Activated CD4-positive, alpha-beta memory T cell treated with anti-CD3 and anti-CD28 coated beads for 36 hours (primary cell): Measurements from ENCODE around the gene THUMPD2. TPM values are rescaled to one million over a fixed set of nuclear protein-coding genes. Genes with fewer than 3 reads are reported as not detected.
"Not testable (repeated sequence)": the region's sequence is repeated elsewhere in the genome, so short reads cannot be mapped to it uniquely, and the experiment has no call there.

Experiments used
- CTCF ChIA-PET: fragments of 350-600 bp; sonication (Branson Sonifier 250); formaldehyde crosslinking; loops from one replicate; lab custom pipeline; 2021; ENCODE audit warnings: antibody characterized with exemption, inconsistent platforms; lab: Charles Lee
- POLR2A ChIA-PET: fragments of 350-600 bp; sonication (Branson Sonifier 250); formaldehyde crosslinking; loops from one replicate; lab custom pipeline; 2021; ENCODE audit warnings: antibody characterized with exemption; lab: Charles Lee
- DNase-seq: peaks from one replicate; pipeline ENCODE4 v3.0.0-alpha.2; 2020
- H3K27ac Mint-ChIP-seq: one replicate; pipeline ENCODE4 v1.8.0; 2021; ENCODE audit warnings: mixed read lengths
- H3K27me3 Mint-ChIP-seq: one replicate; pipeline ENCODE4 v1.8.0; 2021; ENCODE audit warnings: mixed read lengths
- H3K36me3 Mint-ChIP-seq: one replicate; pipeline ENCODE4 v1.8.0; 2021; ENCODE audit warnings: mixed read lengths
- H3K4me1 Mint-ChIP-seq: one replicate; pipeline ENCODE4 v1.8.0; 2021; ENCODE audit warnings: low read depth, mixed read lengths
- H3K4me3 Mint-ChIP-seq: one replicate; pipeline ENCODE4 v1.8.0; 2021; ENCODE audit warnings: mild to moderate bottlenecking, mixed read lengths
- H3K9me3 Mint-ChIP-seq: one replicate; pipeline ENCODE4 v1.8.0; 2021; ENCODE audit warnings: mixed read lengths
- intact Hi-C: fragments of 100-400 bp; cut with micrococcal nuclease; formaldehyde crosslinking; loops from one replicate; pipeline ENCODE4 v1.15.1; 2023
- total RNA-seq, 2 experiments: library from RNA; stranded (reverse); gene quantifications; one replicate each; pipeline ENCODE4 v1.2.3, GENCODE V29; 2021

The THUMPD2 gene
- total RNA-seq, 2 experiments from 2014 or later, result 10.6 to 11.5 TPM

DNA sequence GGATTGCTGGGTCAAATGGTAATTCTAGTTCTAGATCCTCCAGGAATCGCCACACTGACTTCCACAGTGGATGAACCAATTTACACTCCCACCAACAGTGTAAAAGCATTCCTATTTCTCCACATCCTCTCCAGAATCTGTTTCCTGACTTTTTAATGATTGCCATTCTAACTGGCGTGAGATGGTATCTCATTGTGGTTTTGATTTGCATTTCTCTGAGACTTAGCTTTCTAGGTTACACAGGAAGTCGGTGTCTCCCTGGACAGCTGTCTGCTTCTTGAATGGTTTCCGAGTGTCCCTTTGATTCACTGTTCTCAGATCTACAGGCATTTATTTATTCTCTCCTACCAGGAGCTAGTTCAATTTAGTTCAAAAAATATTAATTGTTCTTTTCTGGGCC is 51.0 kb downstream of the THUMPD2 start:
- H3K4me3 Mint-ChIP-seq, H3K4me1 Mint-ChIP-seq, DNase-seq, H3K9me3 Mint-ChIP-seq, POLR2A ChIA-PET, H3K36me3 Mint-ChIP-seq, H3K27ac Mint-ChIP-seq, H3K27me3 Mint-ChIP-seq: not testable (repeated sequence)
- intact Hi-C loops, result loop anchor here (2.0 to 10.0 kb wide), 3 partner anchors 216 to 483 kb away; partner anchors contain the start of gene CDKL4
- CTCF ChIA-PET, result interaction anchor here (0.5 to 4.1 kb wide), 3 partner anchors 141 to 350 kb away, joined by 3 to 39 read pairs (median 3); no protein-coding TSS in a partner anchor

DNA sequence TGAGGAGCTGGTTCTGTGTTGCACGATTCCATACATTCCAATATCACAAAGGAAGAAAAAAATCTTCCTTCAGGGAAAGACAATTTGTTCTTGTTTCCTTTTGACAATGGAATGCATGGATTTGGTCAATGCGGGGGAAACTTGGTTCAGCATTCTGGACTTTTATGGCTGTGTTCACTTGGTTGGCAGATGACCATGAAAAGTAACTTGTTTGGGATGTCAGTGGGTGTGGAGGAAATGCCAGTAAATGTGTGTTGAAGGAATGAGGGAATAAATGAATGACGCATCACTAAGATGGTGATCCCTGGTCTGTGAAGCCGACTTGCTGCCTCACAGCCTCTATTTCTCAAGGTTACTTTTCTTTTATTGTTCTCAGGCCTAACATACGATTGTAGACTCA is 53.7 kb downstream of the THUMPD2 start:
- H3K27ac Mint-ChIP-seq, result no peak overlapping the region
- peaks cover 9% of the 10 kb centered on the region for H3K4me1 Mint-ChIP-seq
- H3K27me3 Mint-ChIP-seq, result peaks cover 8% of the 10 kb centered on the region
- H3K36me3 Mint-ChIP-seq, result no peaks in the 10 kb centered on the region
- intact Hi-C loops, result loop anchor here (5.0 to 10.0 kb wide), 2 partner anchors 213 to 481 kb away; partner anchors contain the start of gene CDKL4
- ChIA-PET CTCF (no interaction called here), POLR2A (no interaction called here)
- no peak for DNase-seq
- H3K4me3 Mint-ChIP-seq, result no peak overlapping the region
- H3K9me3 Mint-ChIP-seq, result no peaks in the 10 kb centered on the region

DNA sequence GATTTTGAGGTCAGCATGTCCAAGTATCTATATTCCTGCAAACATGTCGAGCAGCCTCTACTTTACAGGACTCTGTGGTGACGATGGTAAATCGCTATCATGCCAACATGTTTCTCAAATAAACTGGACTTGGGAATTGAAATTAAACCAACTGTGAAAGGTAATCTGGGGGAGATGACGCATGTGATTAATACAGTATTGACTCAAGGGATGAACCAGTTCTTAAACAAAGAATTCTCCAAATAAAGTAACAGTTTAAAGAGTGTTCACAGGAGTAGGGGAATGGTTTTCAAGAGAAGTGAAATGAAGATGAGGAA is 54.3 kb downstream of the THUMPD2 start:
- no peaks in the 10 kb centered on the region for H3K36me3 Mint-ChIP-seq
- no peak for DNase-seq
- peaks cover 9% of the 10 kb centered on the region for H3K4me1 Mint-ChIP-seq
- peaks cover 9% of the 10 kb centered on the region for H3K27me3 Mint-ChIP-seq
- ChIA-PET CTCF (no interaction called here), POLR2A (no interaction called here)
- intact Hi-C loops, result loop anchor here (5.0 to 10.0 kb wide), 2 partner anchors 212 to 480 kb away; partner anchors contain the start of gene CDKL4
- no peaks in the 10 kb centered on the region for H3K9me3 Mint-ChIP-seq
- H3K4me3 Mint-ChIP-seq, result no peak overlapping the region
- H3K27ac Mint-ChIP-seq, result no peak overlapping the region

DNA sequence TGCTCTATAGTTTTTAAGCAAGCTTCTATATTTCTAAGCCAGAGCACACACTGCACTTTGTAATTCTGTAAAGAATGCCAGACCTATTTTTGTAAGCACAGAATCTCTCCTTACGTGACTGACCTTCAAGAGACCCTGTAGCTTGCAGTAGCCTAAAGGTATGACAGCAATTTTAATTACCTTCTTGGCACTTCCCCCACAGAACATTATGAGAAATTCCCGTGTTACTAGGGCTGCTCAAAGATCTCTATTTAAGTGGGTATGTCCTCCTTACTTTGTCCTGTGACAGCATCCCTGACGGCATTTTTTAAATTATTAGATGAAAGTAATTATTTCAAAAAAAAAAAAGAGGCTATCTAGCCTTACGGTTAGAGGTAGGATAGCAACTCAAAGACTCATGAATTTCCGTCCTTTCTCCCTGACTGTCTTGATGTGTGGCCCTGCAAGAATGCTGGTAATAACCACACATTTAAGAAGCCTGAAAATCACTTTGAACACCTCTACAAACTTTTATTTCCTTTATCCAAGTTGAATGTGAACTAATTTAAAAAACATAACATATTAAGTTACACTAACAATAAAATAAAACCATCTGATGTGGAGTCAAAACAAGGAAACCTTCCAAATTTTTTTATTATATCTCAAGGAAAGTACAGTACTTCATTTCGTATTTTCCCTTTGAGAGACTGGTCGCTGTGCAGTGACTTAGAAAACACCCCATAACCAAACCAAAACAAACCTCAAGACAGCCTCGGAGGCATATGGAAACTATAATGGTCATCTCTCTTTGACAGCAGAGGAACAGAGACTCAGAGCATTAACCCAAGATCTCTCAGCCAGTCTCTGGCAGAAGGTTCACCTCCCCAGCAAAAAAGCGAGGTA is 54.9 kb downstream of the THUMPD2 start:
- Mint-ChIP-seq H3K27ac (no peak overlapping the region), H3K4me3 (no peak overlapping the region), H3K36me3 (no peaks in the 10 kb centered on the region), H3K4me1 (peaks cover 9% of the 10 kb centered on the region), H3K9me3 (no peaks in the 10 kb centered on the region), H3K27me3 (peaks cover 9% of the 10 kb centered on the region)
- ChIA-PET POLR2A (no interaction called here), CTCF (no interaction called here)
- DNase-seq, result no peak
- intact Hi-C loops, result loop anchor here (10.0 kb wide), 1 partner anchor 479 kb away; the partner anchor contains the start of gene CDKL4

DNA sequence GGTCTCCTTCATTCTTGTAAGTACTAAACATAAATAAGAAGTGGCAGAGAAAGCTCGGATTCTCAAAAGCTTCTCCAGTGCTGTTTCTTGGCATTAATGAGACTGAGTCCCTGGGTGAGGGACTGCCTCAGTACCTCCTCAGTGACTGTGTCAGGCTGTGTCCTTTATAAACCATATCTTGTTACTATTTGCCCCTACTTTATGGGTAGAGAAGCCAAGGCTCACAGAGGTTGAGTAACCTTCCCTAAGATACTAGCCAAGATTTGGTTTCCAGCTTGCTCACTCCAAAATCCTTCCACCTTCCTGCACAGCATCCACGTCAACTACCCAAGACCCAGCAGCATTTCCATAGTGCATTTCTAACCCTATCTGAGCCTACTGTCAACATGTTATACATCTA is 55.6 kb downstream of the THUMPD2 start:
- ChIA-PET POLR2A (no interaction called here), CTCF (no interaction called here)
- intact Hi-C loops, result loop anchor here (10.0 kb wide), 1 partner anchor 479 kb away; the partner anchor contains the start of gene CDKL4

DNA sequence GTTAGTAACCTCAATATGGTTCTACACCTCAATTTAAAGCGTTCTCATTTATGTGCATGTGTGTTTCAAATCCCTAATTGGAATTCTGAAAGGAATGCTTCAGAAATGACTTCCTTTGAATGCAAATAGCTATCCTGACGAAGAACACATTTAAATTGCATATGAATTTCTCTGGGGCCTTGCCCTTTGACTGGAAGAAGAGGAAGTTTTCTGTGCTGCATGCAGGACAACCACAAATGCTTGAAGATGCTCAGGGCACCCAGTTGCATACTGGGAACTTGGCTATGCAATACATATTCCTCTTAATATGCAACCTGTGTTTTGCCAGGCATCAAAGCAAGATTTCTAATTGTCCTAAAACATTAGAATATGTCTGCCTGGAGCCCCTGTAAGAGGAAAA is 58.1 kb downstream of the THUMPD2 start:
- no peaks in the 10 kb centered on the region for H3K4me1 Mint-ChIP-seq
- CTCF ChIA-PET, result no interaction called here
- no peak overlapping the region for H3K27ac Mint-ChIP-seq
- no peaks in the 10 kb centered on the region for H3K9me3 Mint-ChIP-seq
- no peak for DNase-seq
- peaks cover 9% of the 10 kb centered on the region for H3K27me3 Mint-ChIP-seq
- intact Hi-C loops, result loop anchor here (10.0 kb wide), 1 partner anchor 476 kb away; the partner anchor contains the start of gene CDKL4
- H3K36me3 Mint-ChIP-seq, result no peaks in the 10 kb centered on the region
- POLR2A ChIA-PET, result no interaction called here
- H3K4me3 Mint-ChIP-seq, result no peak overlapping the region

More for the DNA sequence above, 55.6 kb downstream of the THUMPD2 start:
- Mint-ChIP-seq H3K4me1 (peaks cover 6% of the 10 kb centered on the region), H3K27ac (no peak overlapping the region), H3K27me3 (peaks cover 9% of the 10 kb centered on the region), H3K4me3 (no peak overlapping the region), H3K36me3 (no peaks in the 10 kb centered on the region), H3K9me3 (no peaks in the 10 kb centered on the region)
- DNase-seq, result no peak

DNA sequence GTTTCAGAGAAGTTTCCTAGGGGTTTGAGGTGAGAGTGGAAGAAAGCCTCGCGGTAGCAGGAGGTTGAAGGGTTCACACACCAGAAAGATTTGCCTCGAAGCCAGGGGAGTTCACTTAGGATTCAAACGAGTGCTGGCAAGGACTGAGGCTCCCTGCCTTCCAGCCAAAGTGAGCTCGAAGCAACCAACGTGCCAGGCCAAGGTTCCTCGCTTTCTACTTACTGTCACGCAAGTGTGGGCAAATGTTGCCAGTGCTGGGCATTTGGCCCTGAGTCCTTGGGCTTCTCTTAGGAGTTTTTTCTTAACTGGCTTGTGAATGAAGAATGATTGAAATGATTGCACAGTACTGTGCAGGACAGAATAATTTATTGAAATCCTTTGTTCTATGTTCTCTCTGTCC is 59.7 kb downstream of the THUMPD2 start:
- Mint-ChIP-seq H3K27ac (no peak overlapping the region), H3K4me1 (no peaks in the 10 kb centered on the region), H3K9me3 (no peaks in the 10 kb centered on the region), H3K27me3 (peaks cover 6% of the 10 kb centered on the region), H3K4me3 (no peak overlapping the region), H3K36me3 (no peaks in the 10 kb centered on the region)
- intact Hi-C loops, result no loop called here
- POLR2A ChIA-PET, result no interaction called here
- no peak for DNase-seq
- CTCF ChIA-PET, result interaction anchor here (1.4 kb wide), 1 partner anchor 10 kb away, joined by 7 read pairs; no protein-coding TSS in a partner anchor

DNA sequence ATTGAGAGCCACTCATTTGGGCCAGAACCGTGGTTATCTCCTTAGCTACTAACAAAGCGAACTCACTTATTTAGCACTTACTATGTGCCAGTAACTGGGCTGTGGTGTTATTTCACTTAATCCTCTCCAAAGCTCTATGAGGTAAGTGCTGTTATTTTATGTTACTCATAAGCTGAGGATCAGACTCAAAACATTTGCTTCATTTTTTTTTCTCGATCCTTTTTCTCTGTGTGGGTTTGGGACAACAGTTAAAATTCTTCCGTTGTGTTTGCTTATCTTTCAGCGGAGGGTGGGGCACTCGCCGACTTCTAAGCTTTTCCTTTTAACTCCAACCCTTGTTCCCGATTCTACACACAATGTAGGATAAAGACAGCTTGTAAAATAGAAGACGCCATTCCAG is 60.6 kb downstream of the THUMPD2 start:
- intact Hi-C loops, result no loop called here
- Mint-ChIP-seq H3K27me3 (peaks cover 6% of the 10 kb centered on the region), H3K27ac (no peak overlapping the region), H3K4me3 (no peak overlapping the region), H3K4me1 (no peaks in the 10 kb centered on the region), H3K9me3 (no peaks in the 10 kb centered on the region), H3K36me3 (no peaks in the 10 kb centered on the region)
- ChIA-PET POLR2A (no interaction called here), CTCF (interaction anchor here (1.4 kb wide), 1 partner anchor 11 kb away, joined by 7 read pairs; no protein-coding TSS in a partner anchor)
- DNase-seq, result no peak

DNA sequence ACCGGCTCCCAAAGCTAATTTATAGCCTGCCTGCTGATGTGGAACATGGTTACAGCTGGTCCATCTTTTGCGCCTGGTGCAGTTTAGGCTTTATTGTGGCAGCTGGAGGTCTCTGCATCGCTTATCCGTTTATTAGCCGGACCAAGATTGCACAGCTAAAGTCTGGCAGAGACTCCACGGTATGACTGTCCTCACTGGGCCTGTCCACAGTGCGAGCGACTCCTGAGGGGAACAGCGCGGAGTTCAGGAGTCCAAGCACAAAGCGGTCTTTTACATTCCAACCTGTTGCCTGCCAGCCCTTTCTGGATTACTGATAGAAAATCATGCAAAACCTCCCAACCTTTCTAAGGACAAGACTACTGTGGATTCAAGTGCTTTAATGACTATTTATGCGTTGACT is 62.0 kb downstream of the THUMPD2 start:
- Mint-ChIP-seq H3K36me3 (no peaks in the 10 kb centered on the region), H3K27ac (no peak overlapping the region), H3K9me3 (no peaks in the 10 kb centered on the region), H3K4me1 (no peaks in the 10 kb centered on the region), H3K27me3 (peaks cover 6% of the 10 kb centered on the region), H3K4me3 (no peak overlapping the region)
- ChIA-PET POLR2A (no interaction called here), CTCF (no interaction called here)
- no peak for DNase-seq
- intact Hi-C loops, result no loop called here

DNA sequence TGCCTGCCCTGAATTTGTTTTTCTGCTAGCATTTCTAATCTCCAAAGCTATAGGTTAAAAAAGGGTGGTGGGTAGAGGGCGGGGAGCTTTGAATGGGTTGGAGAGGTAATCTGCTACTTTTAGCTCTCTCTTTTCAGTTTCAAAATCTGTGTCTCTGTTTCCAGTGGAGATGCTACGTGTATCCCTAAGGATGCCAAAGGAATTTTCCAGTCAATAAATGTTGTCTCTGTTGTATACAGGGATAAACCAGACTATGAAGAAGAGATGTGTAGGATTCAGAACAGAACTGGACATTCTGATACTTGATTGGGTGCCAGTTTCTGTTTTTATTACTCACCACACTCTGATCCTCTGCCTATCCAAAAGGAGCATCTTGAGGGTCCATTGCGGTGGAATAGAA is 63.2 kb downstream of the THUMPD2 start:
- intact Hi-C loops, result no loop called here
- Mint-ChIP-seq H3K9me3 (no peaks in the 10 kb centered on the region), H3K27me3 (peaks cover 5% of the 10 kb centered on the region), H3K4me3 (no peak overlapping the region), H3K27ac (no peak overlapping the region), H3K36me3 (no peaks in the 10 kb centered on the region), H3K4me1 (no peaks in the 10 kb centered on the region)
- POLR2A ChIA-PET, result no interaction called here
- DNase-seq, result no peak
- CTCF ChIA-PET, result no interaction called here

DNA sequence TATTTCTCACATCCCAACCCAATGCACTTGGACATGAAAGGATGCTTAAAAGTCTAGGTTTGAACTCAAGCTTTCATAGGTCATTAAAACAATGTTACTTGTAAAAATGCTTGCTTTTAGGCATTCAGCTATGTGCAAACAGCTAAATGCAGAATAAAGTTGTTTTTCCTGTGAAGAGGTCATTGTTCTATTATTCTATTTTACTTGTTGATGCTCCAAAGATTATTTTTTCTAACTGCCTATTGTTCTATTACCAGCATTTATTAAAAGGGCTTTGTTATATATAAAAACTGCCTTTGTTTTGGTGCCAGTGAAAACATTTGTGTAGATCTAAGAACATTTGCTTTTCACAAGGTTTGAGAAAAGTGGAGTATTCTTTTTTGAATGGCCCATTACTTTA is 64.0 kb downstream of the THUMPD2 start:
- Mint-ChIP-seq H3K36me3 (no peaks in the 10 kb centered on the region), H3K27me3 (peaks cover 4% of the 10 kb centered on the region), H3K4me3 (no peak overlapping the region), H3K27ac (no peak overlapping the region), H3K9me3 (no peaks in the 10 kb centered on the region), H3K4me1 (no peaks in the 10 kb centered on the region)
- ChIA-PET POLR2A (no interaction called here), CTCF (interaction anchor here (1.0 kb wide), 1 partner anchor 11 kb away, joined by 3 read pairs; no protein-coding TSS in a partner anchor)
- no peak for DNase-seq
- intact Hi-C loops, result no loop called here

DNA sequence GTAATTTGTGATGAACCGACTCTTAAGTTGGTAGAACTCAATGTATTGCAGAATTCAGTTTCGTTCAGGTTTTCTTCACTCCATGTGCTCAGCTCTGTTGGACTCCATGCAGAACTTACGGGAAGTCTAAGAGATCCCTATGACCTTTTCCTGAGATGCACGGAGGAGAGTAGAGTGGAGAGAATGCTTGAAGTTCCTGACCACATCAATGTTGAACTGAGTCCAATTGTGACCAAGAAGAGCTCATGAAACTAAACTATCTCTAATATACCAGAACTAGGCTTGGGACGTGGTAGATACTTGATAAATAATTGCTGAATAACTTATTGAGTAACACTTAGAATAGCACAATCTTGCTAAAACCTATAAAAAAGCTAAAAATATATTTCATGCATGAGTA is 66.1 kb downstream of the THUMPD2 start:
- H3K27ac Mint-ChIP-seq, result no peak overlapping the region
- POLR2A ChIA-PET, result no interaction called here
- intact Hi-C loops, result no loop called here
- DNase-seq, result no peak
- no peaks in the 10 kb centered on the region for H3K9me3 Mint-ChIP-seq
- no peaks in the 10 kb centered on the region for H3K36me3 Mint-ChIP-seq
- no peaks in the 10 kb centered on the region for H3K4me1 Mint-ChIP-seq
- peaks cover 7% of the 10 kb centered on the region for H3K27me3 Mint-ChIP-seq
- CTCF ChIA-PET, result no interaction called here
- no peak overlapping the region for H3K4me3 Mint-ChIP-seq
